ENCODE results near the gene FMO3.
A peak's percentile ranks its signal among the peaks of the same experiment; 100 is the strongest.

Gene FMO3

GRCh38 chr1:171116676-171117075, 26.0 kb downstream of the FMO3 start:
- DNase-seq (ENCODE audit: low read depth), result no peak

GRCh38 chr1:171117085-171117484, 26.4 kb downstream of the FMO3 start:
- DNase-seq (ENCODE audit: low read depth), result no peak

GRCh38 chr1:171119648-171120047, 28.9 kb downstream of the FMO3 start:
- DNase-seq (ENCODE audit: low read depth), result no peak

- DNase-seq (ENCODE audit: low read depth), result no peak
These were observed 31.6 kb downstream of the FMO3 start for GRCh38 chr1:171122299-171122698.

GRCh38 chr1:171122893-171123292, 32.2 kb downstream of the FMO3 start:
- no peak for DNase-seq (ENCODE audit: low read depth)

- DNase-seq (ENCODE audit: low read depth), result no peak
These were observed 35.8 kb downstream of the FMO3 start for GRCh38 chr1:171126504-171126903.

- DNase-seq (ENCODE audit: low read depth), result no peak
These were observed 36.4 kb downstream of the FMO3 start for GRCh38 chr1:171127099-171127498.

GRCh38 chr1:171127501-171127900, 36.8 kb downstream of the FMO3 start:
- DNase-seq (ENCODE audit: low read depth), result peak; percentile 7

GRCh38 chr1:171128463-171128862, 37.8 kb downstream of the FMO3 start:
- DNase-seq (ENCODE audit: low read depth), result no peak

- no peak for DNase-seq (ENCODE audit: low read depth)
These were observed 43.7 kb downstream of the FMO3 start for GRCh38 chr1:171134204-171134923.

GRCh38 chr1:171137580-171137979, 46.9 kb downstream of the FMO3 start:
- DNase-seq (ENCODE audit: low read depth), result no peak

GRCh38 chr1:171138980-171139379, 48.3 kb downstream of the FMO3 start:
- DNase-seq (ENCODE audit: low read depth), result no peak

- DNase-seq (ENCODE audit: low read depth), result no peak
These were observed 49.2 kb downstream of the FMO3 start for GRCh38 chr1:171139890-171140289.

- no peak for DNase-seq (ENCODE audit: low read depth)
These were observed 49.7 kb downstream of the FMO3 start for GRCh38 chr1:171140401-171140800.

GRCh38 chr1:171140956-171141687, 50.4 kb downstream of the FMO3 start:
- DNase-seq (ENCODE audit: low read depth), result no peak

GRCh38 chr1:171141688-171142415, 51.1 kb downstream of the FMO3 start:
- peak; percentile 59 for DNase-seq (ENCODE audit: low read depth)

GRCh38 chr1:171142416-171143385, 52.0 kb downstream of the FMO3 start:
- DNase-seq (ENCODE audit: low read depth), result peak; percentile 16

GRCh38 chr1:171150156-171150555, 59.5 kb downstream of the FMO3 start:
- DNase-seq (ENCODE audit: low read depth), result no peak

- DNase-seq (ENCODE audit: low read depth), result no peak
These were observed 61.8 kb downstream of the FMO3 start for GRCh38 chr1:171152549-171152948.

- no peak for DNase-seq (ENCODE audit: low read depth)
These were observed 64.8 kb downstream of the FMO3 start for GRCh38 chr1:171155484-171155883.

- no peak for DNase-seq (ENCODE audit: low read depth)
These were observed 67.4 kb downstream of the FMO3 start for GRCh38 chr1:171158096-171158495.

GRCh38 chr1:171158551-171158950, 67.8 kb downstream of the FMO3 start:
- DNase-seq (ENCODE audit: low read depth), result no peak
